Trophoblast cell (in vitro differentiated cells and primary cell): Measurements from ENCODE around the gene TMEM25.

ENCODE experiments used
- DNase-seq, 2 donors: peaks; one replicate each; pipeline ENCODE4 v3.0.0-alpha.2; 2016
- H2AFZ ChIP-seq: 2 replicates; pipeline ENCODE4 v1.6.1; 2013; ENCODE audit warnings: low read length, moderate library complexity, mild to moderate bottlenecking; ENCODE audit not compliant: insufficient read depth, poor library complexity
- H2AK5ac ChIP-seq: 2 replicates; pipeline ENCODE4 v1.6.1; 2013; ENCODE audit warnings: mild to moderate bottlenecking, low read length
- H2BK120ac ChIP-seq: 2 replicates; pipeline ENCODE4 v1.6.1; 2013; ENCODE audit warnings: low read length, mild to moderate bottlenecking, moderate library complexity; ENCODE audit not compliant: insufficient read depth, poor library complexity
- H2BK12ac ChIP-seq: 2 replicates; pipeline ENCODE4 v1.6.1; 2013; ENCODE audit warnings: mild to moderate bottlenecking, low read length, moderate library complexity
- H2BK5ac ChIP-seq: 2 replicates; pipeline ENCODE4 v1.6.1; 2013; ENCODE audit warnings: low read length, low read depth, moderate library complexity, mild to moderate bottlenecking; ENCODE audit not compliant: poor library complexity
- H3K14ac ChIP-seq: 2 replicates; pipeline ENCODE4 v1.6.1; 2013; ENCODE audit warnings: mild to moderate bottlenecking, low read length
- H3K18ac ChIP-seq: 2 replicates; pipeline ENCODE4 v1.6.1; 2013; ENCODE audit warnings: mild to moderate bottlenecking, low read length
- H3K23ac ChIP-seq: 2 replicates; pipeline ENCODE4 v1.6.1; 2013; ENCODE audit warnings: low read length
- H3K27ac ChIP-seq: 2 replicates; pipeline ENCODE4 v1.5.1; 2013; ENCODE audit warnings: low read depth, mild to moderate bottlenecking, inconsistent platforms, low read length, moderate library complexity
- H3K27me3 ChIP-seq: 2 replicates; pipeline ENCODE4 v1.6.1; 2013; ENCODE audit warnings: inconsistent platforms, mild to moderate bottlenecking, low read length, moderate library complexity; ENCODE audit not compliant: insufficient read depth
- H3K36me3 ChIP-seq, 2 experiments: 1 replicate in 1 of 2; 2 replicates in 1 of 2; pipeline ENCODE4 v1.6.1; 2013; ENCODE audit warnings: low read length in 2 of 2, mild to moderate bottlenecking in 2 of 2, moderate library complexity in 1 of 2; ENCODE audit not compliant: insufficient read depth in 2 of 2, control insufficient read depth in 1 of 2
- H3K4ac ChIP-seq: 2 replicates; pipeline ENCODE4 v1.6.1; 2013; ENCODE audit warnings: low read depth, mild to moderate bottlenecking, low read length, moderate library complexity
- H3K4me1 ChIP-seq, 2 experiments: 1 replicate in 1 of 2; 2 replicates in 1 of 2; pipeline ENCODE4 v1.6.1; 2013; ENCODE audit warnings: low read length in 2 of 2, mild to moderate bottlenecking in 2 of 2, moderate library complexity in 1 of 2; ENCODE audit not compliant: insufficient read depth in 2 of 2, control insufficient read depth in 1 of 2
- H3K4me2 ChIP-seq: 2 replicates; pipeline ENCODE4 v1.6.1; 2013; ENCODE audit warnings: inconsistent platforms, mild to moderate bottlenecking, low read length, moderate library complexity
- H3K4me3 ChIP-seq: 2 replicates; pipeline ENCODE4 v1.5.1; 2013; ENCODE audit warnings: mild to moderate bottlenecking, low read depth, low read length, inconsistent platforms
- H3K79me1 ChIP-seq: one replicate; pipeline ENCODE4 v1.6.1; 2013; ENCODE audit warnings: low read length
- H3K79me2 ChIP-seq: 2 replicates; pipeline ENCODE4 v1.6.1; 2013; ENCODE audit warnings: low read length, mild to moderate bottlenecking; ENCODE audit not compliant: control insufficient read depth, insufficient read depth, poor library complexity
- H3K9ac ChIP-seq: 2 replicates; pipeline ENCODE4 v1.6.1; 2013; ENCODE audit warnings: mild to moderate bottlenecking, low read length
- H3K9me3 ChIP-seq: 2 replicates; pipeline ENCODE4 v1.6.1; 2013; ENCODE audit warnings: low read depth, mild to moderate bottlenecking, control low read depth, inconsistent platforms, low read length; ENCODE audit not compliant: insufficient read depth
- H4K12ac ChIP-seq: 2 replicates; pipeline ENCODE4 v1.6.1; 2013; ENCODE audit warnings: low read depth, mild to moderate bottlenecking, low read length, moderate library complexity
- H4K8ac ChIP-seq: 2 replicates; pipeline ENCODE4 v1.6.1; 2013; ENCODE audit warnings: low read depth, mild to moderate bottlenecking, low read length, moderate library complexity
- H4K91ac ChIP-seq: one replicate; pipeline ENCODE4 v1.6.1; 2013; ENCODE audit warnings: low read depth, mild to moderate bottlenecking, low read length, moderate library complexity
- WGBS: extraction: QIAGEN DNeasy Blood & Tissue Kit; methylation state at CpG from one replicate; pipeline ENCODE4 v1.1.7; 2013; ENCODE audit warnings: missing lambda C conversion rate; ENCODE audit not compliant: insufficient read length, insufficient coverage; ENCODE audit errors: extremely low coverage; 5-methylcytosine and 5-hydroxymethylcytosine counted together

Gene TMEM25

DNA sequence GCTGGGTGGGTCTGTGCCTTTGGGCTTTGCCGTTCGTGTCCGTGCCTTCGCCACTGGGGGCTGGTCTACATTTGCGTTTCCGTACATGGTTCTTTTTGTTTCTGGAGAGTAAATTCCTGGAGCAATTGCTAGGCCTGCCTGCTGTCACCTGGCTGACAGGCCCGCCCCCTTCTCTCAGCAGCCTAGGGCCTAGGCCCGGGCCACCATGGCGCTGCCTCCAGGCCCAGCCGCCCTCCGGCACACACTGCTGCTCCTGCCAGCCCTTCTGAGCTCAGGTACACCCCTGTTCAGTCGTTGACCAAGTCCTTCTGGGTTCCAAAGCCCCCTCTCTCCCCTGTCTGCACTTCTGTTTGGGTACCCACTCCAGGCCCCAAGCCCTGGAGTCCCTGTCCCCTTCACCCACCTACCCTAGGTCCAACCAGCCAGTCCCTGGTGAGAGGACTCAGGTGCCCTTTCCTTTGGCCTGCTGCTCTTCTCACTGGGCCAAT, 649 bp downstream of the TMEM25 start:
- WGBS = no CpG with 5 or more reads among the region's 12 CpGs
- peak overlapping the region; percentile 20 for H2BK12ac ChIP-seq

DNA sequence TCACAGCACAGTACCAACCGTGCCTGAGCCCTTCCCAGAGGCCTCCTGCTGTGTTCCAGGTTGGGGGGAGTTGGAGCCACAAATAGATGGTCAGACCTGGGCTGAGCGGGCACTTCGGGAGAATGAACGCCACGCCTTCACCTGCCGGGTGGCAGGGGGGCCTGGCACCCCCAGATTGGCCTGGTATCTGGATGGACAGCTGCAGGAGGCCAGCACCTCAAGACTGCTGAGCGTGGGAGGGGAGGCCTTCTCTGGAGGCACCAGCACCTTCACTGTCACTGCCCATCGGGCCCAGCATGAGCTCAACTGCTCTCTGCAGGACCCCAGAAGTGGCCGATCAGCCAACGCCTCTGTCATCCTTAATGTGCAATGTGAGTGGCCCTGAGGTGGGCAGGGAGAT, 1.1 kb downstream of the TMEM25 start:
- Histone ChIP-seq H3K4ac (no peak overlapping the region), H3K27ac (no peak overlapping the region), H2BK120ac (no peak overlapping the region), H3K4me1 (peaks cover 10 to 14% of the 10 kb centered on the region in 2 experiments), H2BK5ac (no peak overlapping the region), H3K36me3 (peaks cover 18 to 22% of the 10 kb centered on the region in 2 experiments), H4K91ac (peak overlapping the region; percentile 64), H3K9me3 (no peaks in the 10 kb centered on the region), H3K27me3 (no peaks in the 10 kb centered on the region), H3K18ac (peak overlapping the region; percentile 22), H3K14ac (peak overlapping the region; percentile 60), H3K4me3 (peak overlapping the region; percentile 81), H3K23ac (no peak overlapping the region), H4K12ac (peak overlapping the region; percentile 79), H3K79me1 (peaks cover 14% of the 10 kb centered on the region), H2BK12ac (peak overlapping the region; percentile 20), H2AFZ (no peak overlapping the region), H3K9ac (peak overlapping the region; percentile 19), H2AK5ac (peak overlapping the region; percentile 64), H3K79me2 (peaks cover 9% of the 10 kb centered on the region), H4K8ac (peak overlapping the region; percentile 56), H3K4me2 (peak overlapping the region; percentile 66)
- no CpG with 5 or more reads among the region's 10 CpGs for WGBS
- no peak for DNase-seq

More for the DNA sequence above, 649 bp downstream of the TMEM25 start:
- peaks cover 9% of the 10 kb centered on the region for H3K79me2 ChIP-seq
- peak overlapping the region; percentile 79 for H4K12ac ChIP-seq
- peak overlapping the region; percentile 64 for H2AK5ac ChIP-seq
- H3K4ac ChIP-seq = no peak overlapping the region
- no peak overlapping the region for H3K27ac ChIP-seq
- peak overlapping the region; percentile 22 for H3K18ac ChIP-seq
- peaks cover 10 to 15% of the 10 kb centered on the region in 2 experiments for H3K4me1 ChIP-seq
- no peak overlapping the region for H3K23ac ChIP-seq
- H3K9ac ChIP-seq = peak overlapping the region; percentile 50
- H3K14ac ChIP-seq = peak overlapping the region; percentile 60
- no peaks in the 10 kb centered on the region for H3K9me3 ChIP-seq
- peak overlapping the region; percentile 66 for H3K4me2 ChIP-seq
- peaks cover 19 to 22% of the 10 kb centered on the region in 2 experiments for H3K36me3 ChIP-seq
- H2BK120ac ChIP-seq = no peak overlapping the region
- H2AFZ ChIP-seq = peak overlapping the region; percentile 86
- H4K91ac ChIP-seq = peak overlapping the region; percentile 64
- peak; percentile 20 to 65 for DNase-seq
- H4K8ac ChIP-seq = peak overlapping the region; percentile 88
- H3K27me3 ChIP-seq = no peaks in the 10 kb centered on the region
- peak overlapping the region; percentile 81 for H3K4me3 ChIP-seq
- peaks cover 14% of the 10 kb centered on the region for H3K79me1 ChIP-seq
- H2BK5ac ChIP-seq = no peak overlapping the region

DNA sequence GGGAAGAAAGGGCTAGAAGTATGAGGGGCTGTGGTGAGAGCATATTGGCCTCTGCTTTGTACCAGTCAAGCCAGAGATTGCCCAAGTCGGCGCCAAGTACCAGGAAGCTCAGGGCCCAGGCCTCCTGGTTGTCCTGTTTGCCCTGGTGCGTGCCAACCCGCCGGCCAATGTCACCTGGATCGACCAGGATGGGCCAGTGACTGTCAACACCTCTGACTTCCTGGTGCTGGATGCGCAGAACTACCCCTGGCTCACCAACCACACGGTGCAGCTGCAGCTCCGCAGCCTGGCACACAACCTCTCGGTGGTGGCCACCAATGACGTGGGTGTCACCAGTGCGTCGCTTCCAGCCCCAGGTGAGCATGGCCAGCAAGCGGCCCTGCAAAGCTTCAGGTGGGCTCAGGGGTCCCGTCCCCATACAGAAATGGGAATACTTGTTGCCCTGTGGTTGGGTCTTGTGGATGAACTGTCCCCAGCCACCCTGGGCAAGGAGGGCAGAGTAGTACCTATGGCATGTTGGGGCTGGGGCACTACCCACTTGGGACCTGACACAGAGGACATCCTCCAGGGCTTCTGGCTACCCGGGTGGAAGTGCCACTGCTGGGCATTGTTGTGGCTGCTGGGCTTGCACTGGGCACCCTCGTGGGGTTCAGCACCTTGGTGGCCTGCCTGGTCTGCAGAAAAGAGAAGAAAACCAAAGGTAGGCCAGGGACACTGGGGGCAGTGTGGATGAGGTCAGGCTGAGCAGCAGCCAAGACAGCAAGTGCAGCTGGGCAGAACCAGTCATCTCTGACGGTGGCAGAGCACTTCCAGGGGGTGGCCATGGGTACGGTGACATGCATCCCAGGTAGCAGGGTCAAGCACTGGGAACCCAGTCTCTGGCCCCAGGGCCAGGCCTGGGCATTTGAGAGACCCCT, 2.1 kb downstream of the TMEM25 start:
- Histone ChIP-seq H3K36me3 (peaks cover 14 to 19% of the 10 kb centered on the region in 2 experiments), H3K4me2 (no peak overlapping the region), H2AFZ (no peak overlapping the region), H3K9ac (no peak overlapping the region), H3K4ac (no peak overlapping the region), H3K79me2 (peaks cover 9% of the 10 kb centered on the region), H3K14ac (no peak overlapping the region), H4K12ac (no peak overlapping the region), H3K79me1 (peaks cover 14% of the 10 kb centered on the region), H4K8ac (no peak overlapping the region), H3K18ac (no peak overlapping the region), H3K27me3 (no peaks in the 10 kb centered on the region), H4K91ac (no peak overlapping the region), H2BK120ac (no peak overlapping the region), H3K27ac (no peak overlapping the region), H2BK12ac (no peak overlapping the region), H3K23ac (no peak overlapping the region), H3K4me1 (peaks cover 10 to 12% of the 10 kb centered on the region in 2 experiments), H2AK5ac (no peak overlapping the region), H3K4me3 (no peak overlapping the region), H2BK5ac (no peak overlapping the region), H3K9me3 (no peaks in the 10 kb centered on the region)
- no peak for DNase-seq
- WGBS = no CpG with 5 or more reads among the region's 19 CpGs

DNA sequence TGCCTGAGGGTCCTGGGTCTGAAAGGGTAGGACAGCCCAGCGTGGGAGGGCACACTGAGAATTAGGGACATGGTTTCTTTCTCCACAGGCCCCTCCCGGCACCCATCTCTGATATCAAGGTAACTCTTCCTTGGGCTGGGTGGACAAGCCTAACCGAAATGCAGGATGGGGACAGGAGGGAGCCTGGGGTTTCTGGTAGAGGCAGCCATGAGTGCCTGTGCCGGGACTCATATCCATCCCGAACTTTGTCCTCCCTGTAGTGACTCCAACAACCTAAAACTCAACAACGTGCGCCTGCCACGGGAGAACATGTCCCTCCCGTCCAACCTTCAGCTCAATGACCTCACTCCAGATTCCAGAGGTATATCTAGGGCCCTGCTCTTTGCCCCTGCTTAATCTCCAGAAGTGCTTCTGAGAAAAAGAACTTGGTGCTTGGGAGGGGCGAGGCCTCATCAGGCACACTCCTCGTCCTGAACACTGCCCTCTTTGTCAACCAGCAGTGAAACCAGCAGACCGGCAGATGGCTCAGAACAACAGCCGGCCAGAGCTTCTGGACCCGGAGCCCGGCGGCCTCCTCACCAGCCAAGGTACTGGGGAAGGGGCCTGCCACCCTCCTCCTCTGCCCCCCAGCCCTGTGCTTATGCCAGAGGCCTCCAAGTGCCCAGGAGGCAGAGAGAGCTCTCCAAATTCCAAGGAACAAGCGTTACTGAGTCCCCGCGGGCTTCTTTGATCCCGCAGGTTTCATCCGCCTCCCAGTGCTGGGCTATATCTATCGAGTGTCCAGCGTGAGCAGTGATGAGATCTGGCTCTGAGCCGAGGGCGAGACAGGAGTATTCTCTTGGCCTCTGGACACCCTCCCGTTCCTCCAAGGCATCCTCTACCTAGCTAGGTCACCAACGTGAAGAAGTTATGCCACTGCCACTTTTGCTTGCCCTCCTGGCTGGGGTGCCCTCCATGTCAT, 3.1 kb downstream of the TMEM25 start:
- Histone ChIP-seq H3K4ac (no peak overlapping the region), H2BK12ac (no peak overlapping the region), H3K9ac (no peak overlapping the region), H4K8ac (no peak overlapping the region), H2AK5ac (no peak overlapping the region), H3K4me1 (peaks cover 9 to 12% of the 10 kb centered on the region in 2 experiments), H2BK5ac (no peak overlapping the region), H2AFZ (no peak overlapping the region), H3K9me3 (no peaks in the 10 kb centered on the region), H3K23ac (no peak overlapping the region), H4K12ac (no peak overlapping the region), H3K4me2 (no peak overlapping the region), H2BK120ac (no peak overlapping the region), H3K4me3 (no peak overlapping the region), H3K14ac (no peak overlapping the region), H3K27ac (no peak overlapping the region), H3K36me3 (peaks cover 14 to 19% of the 10 kb centered on the region in 2 experiments), H3K79me2 (peaks cover 9% of the 10 kb centered on the region), H4K91ac (no peak overlapping the region), H3K79me1 (peaks cover 14% of the 10 kb centered on the region), H3K18ac (no peak overlapping the region), H3K27me3 (no peaks in the 10 kb centered on the region)
- no peak for DNase-seq
- WGBS = no CpG with 5 or more reads among the region's 27 CpGs
